C4-2B (cell line): ENCODE measurements around the gene ARRB2.
A peak's percentile ranks its signal among the peaks of the same experiment; 100 is the strongest.

ENCODE experiments used
- H3K27ac ChIP-seq: fragments of 450-650 bp; 2 replicates; pipeline ENCODE4 v1.5.1; 2017
- CTCF ChIP-seq: fragments of 450-650 bp; conservative IDR thresholded peaks from 2 replicates; pipeline ENCODE4 v1.5.1; 2017; ENCODE audit warnings: mild to moderate bottlenecking
- ZFX ChIP-seq: fragments of 450-650 bp; IDR thresholded peaks from 2 replicates; pipeline ENCODE4 v1.6.1; 2017

ARRB2 gene

GRCh38 chr17:4721203-4722135 lies 11.0 kb downstream of the ARRB2 start:
- H3K27ac ChIP-seq = peak overlapping the region; percentile 83
- TF ChIP-seq CTCF (no peak), ZFX (peak; percentile 79; the same call in 1 of the 2 replicates)

GRCh38 chr17:4722678-4723240 lies 12.3 kb downstream of the ARRB2 start:
- peak overlapping the region; percentile 83 for H3K27ac ChIP-seq
- no peak for TF ChIP-seq CTCF
- TF ChIP-seq ZFX = no peak

GRCh38 chr17:4724650-4725049 lies 14.2 kb downstream of the ARRB2 start:
- no peak for TF ChIP-seq ZFX
- no peak for TF ChIP-seq CTCF
- no peak overlapping the region for H3K27ac ChIP-seq

GRCh38 chr17:4725646-4726310 lies 15.3 kb downstream of the ARRB2 start:
- H3K27ac ChIP-seq = no peak overlapping the region
- TF ChIP-seq ZFX (no peak), CTCF (no peak)

- TF ChIP-seq CTCF (no peak), ZFX (no peak)
- H3K27ac ChIP-seq = no peak overlapping the region
These were observed 17.7 kb downstream of the ARRB2 start for GRCh38 chr17:4728124-4728523.

GRCh38 chr17:4733073-4733531 lies 22.7 kb downstream of the ARRB2 start:
- TF ChIP-seq CTCF (no peak), ZFX (no peak)
- no peak overlapping the region for H3K27ac ChIP-seq
